ENCODE data around the gene NOXA1. TPM values are rescaled to one million over a fixed set of nuclear protein-coding genes. Genes with fewer than 3 reads are reported as not detected.
"Not testable (repeated sequence)": the region's sequence is repeated elsewhere in the genome, so short reads cannot be mapped to it uniquely, and the experiment has no call there.

The NOXA1 gene
- polyA plus RNA-seq, 1 experiment, result 0.32 TPM

GRCh38 chr9:137464291-137464999, 41.3 kb downstream of the NOXA1 start:
- no peak for DNase-seq (ENCODE audit: low read depth)
- ChIA-PET CTCF (no interaction called here), POLR2A (no interaction called here)
- no peaks in the 10 kb centered on the region for H3K36me3 ChIP-seq (ENCODE audit: control insufficient read depth, insufficient read depth, low read length)
- H3K4me3 ChIP-seq (ENCODE audit: low read depth, low read length), result no peak overlapping the region
- H3K27me3 ChIP-seq (ENCODE audit: control insufficient read depth, insufficient read depth, low read length), result no peaks in the 10 kb centered on the region
- TF ChIP-seq CTCF (IDR thresholded peaks at IDR 0.05; ENCODE audit: insufficient read depth, low read depth, low read length), result no peak

DNA sequence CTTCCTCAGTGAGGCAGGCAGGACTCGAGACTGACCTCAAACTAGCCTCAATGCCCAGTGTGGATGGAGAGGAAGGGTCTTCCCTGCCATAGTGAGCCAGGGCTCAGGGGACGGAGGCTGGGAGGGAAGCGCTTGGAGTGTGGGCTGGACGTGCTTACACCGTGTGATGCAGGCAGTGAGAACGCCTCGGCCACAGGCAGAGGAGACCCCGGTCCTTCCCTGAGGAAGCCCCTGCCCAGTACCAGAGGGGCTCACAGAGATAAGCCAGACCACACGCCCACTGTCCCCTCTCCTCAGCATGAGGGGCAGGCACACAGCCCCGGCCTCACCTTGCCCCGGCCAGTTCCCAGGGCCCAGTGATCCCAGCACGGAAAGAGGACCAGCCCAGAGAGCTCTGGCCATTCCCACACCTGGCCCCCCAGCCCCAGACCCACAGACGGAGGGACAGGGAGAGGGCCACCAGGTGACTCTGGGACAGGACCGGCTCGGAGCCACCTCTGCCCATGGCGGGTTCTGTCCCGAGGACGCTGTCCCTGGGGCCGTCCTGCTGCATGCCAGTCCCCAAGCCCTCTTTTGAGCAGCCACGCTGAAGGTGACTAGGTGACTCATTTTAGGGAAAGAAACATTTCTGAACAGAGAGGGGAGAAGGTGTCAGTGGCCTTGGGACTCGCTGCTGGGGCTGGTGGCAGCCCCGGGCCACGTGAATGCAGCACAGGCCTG, 42.0 kb downstream of the NOXA1 start:
- Histone ChIP-seq H3K4me3 (ENCODE audit: low read depth, low read length) (no peak overlapping the region), H3K27me3 (ENCODE audit: control insufficient read depth, insufficient read depth, low read length) (no peaks in the 10 kb centered on the region), H3K36me3 (ENCODE audit: control insufficient read depth, insufficient read depth, low read length) (no peaks in the 10 kb centered on the region)
- no peak for TF ChIP-seq CTCF (IDR thresholded peaks at IDR 0.05; ENCODE audit: insufficient read depth, low read depth, low read length)
- no peak for DNase-seq (ENCODE audit: low read depth)
- POLR2A ChIA-PET, result no interaction called here
- CTCF ChIA-PET, result no interaction called here

GRCh38 chr9:137465720-137466388, 42.7 kb downstream of the NOXA1 start:
- H3K27me3 ChIP-seq (ENCODE audit: control insufficient read depth, insufficient read depth, low read length), result no peaks in the 10 kb centered on the region
- no peak overlapping the region for H3K4me3 ChIP-seq (ENCODE audit: low read depth, low read length)
- CTCF ChIA-PET, result no interaction called here
- no peaks in the 10 kb centered on the region for H3K36me3 ChIP-seq (ENCODE audit: control insufficient read depth, insufficient read depth, low read length)
- TF ChIP-seq CTCF (IDR thresholded peaks at IDR 0.05; ENCODE audit: insufficient read depth, low read depth, low read length), result no peak
- POLR2A ChIA-PET, result no interaction called here
- DNase-seq (ENCODE audit: low read depth), result no peak

DNA sequence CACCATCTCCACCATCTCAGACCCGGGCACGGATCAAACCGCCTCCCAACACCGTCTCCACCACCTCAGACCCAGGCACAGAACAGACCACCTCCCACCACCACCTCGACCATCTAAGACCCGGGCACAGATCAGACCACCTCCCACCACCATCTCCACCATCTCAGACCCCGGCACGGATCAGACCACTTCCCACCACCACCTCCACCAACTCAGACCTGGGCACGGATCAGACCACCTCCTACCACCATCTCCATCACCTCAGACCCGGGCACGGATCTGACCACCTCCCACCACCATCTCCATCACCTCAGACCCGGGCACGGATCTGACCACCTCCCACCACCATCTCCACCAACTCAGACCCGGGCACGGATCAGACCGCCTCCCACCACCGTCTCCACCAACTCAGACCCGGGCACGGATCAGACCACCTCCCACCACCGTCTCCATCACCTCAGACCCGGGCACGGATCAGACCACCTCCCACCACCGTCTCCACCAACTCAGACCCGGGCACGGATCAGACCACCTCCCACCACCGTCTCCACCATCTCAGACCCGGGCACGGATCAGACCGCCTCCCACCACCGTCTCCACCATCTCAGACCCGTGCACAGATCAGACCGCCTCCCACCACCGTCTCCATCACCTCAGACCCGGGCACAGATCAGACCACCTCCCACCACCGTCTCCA, 43.3 kb downstream of the NOXA1 start:
- CTCF ChIA-PET; H3K36me3 ChIP-seq (ENCODE audit: control insufficient read depth, insufficient read depth, low read length); POLR2A ChIA-PET; DNase-seq (ENCODE audit: low read depth); H3K27me3 ChIP-seq (ENCODE audit: control insufficient read depth, insufficient read depth, low read length); H3K4me3 ChIP-seq (ENCODE audit: low read depth, low read length): not testable (repeated sequence)

- Histone ChIP-seq H3K4me3 (ENCODE audit: low read depth, low read length) (no peak overlapping the region), H3K36me3 (ENCODE audit: control insufficient read depth, insufficient read depth, low read length) (no peaks in the 10 kb centered on the region), H3K27me3 (ENCODE audit: control insufficient read depth, insufficient read depth, low read length) (no peaks in the 10 kb centered on the region)
- ChIA-PET POLR2A (no interaction called here), CTCF (no interaction called here)
- no peak for DNase-seq (ENCODE audit: low read depth)
- TF ChIP-seq CTCF (IDR thresholded peaks at IDR 0.05; ENCODE audit: insufficient read depth, low read depth, low read length), result no peak
Observed at GRCh38 chr9:137467161-137467581, 44.0 kb downstream of the NOXA1 start.

Data from BJ (cell line).